Stimulated activated CD8-positive, alpha-beta memory T cell treated with anti-CD3 and anti-CD28 coated beads, Interleukin-12 subunit alpha, Interleukin-12 subunit beta, amount 100 ng/mL, for 1 hour (primary cell): ENCODE measurements around the gene CDH13.

ENCODE experiments used
- DNase-seq: peaks from one replicate; pipeline ENCODE4 v3.0.0-alpha.2; 2020; ENCODE audit warnings: low read depth

CDH13 gene

DNA sequence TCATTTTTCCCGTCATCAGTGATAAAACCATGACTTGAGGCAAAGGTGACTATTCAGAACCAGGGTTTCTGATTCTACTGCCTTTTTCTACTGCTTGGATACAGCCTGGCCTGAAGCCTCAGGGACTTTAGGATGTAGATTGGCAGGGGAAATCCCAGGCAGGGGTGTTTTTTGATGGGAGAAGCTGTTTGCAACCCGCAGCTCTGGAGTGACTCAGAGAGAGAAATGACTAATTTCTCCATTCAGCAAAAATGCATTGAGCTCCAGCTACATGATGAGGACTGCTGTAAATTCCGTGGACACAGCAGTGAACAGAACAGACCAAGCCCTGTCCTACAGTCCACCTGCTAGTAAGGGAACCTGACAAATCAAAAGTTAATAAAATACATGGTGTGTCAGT, 560.6 kb downstream of the CDH13 start:
- no peak for DNase-seq

DNA sequence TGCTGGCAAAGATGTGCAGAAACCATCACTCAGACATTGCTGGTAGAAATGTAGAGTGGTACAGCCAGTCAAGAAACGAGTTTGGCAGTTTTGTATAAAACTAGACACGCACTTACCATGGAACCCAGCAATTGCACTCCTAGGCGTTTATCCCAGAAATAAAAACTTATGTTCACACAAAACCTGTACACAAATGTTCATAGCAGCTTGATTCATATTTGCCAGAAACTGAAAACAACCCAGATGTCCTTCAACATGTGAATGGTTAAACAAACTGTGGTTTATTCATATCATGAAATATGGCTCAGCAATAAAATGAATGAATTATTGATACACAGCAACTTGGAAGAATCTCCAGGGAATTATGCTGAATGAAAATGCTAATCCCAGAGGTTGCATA, 570.0 kb downstream of the CDH13 start:
- DNase-seq = no peak

DNA sequence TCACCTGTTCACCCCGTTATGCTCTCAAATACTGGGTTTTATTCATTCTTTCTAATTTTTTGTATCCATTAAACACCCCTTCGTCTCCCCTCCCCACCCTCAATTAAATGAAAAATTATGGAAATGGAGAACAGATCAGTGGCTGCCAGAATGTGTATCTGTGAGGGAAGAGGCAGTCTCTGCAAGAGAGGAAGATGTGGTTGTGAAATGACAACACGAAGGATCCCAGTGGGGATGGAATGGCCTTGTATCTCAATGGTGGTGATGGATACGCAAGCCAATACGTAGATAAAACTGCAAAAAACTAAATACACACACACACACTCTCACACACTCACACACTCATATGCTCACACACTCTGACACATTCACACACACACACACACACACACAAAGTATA, 570.7 kb downstream of the CDH13 start:
- no peak for DNase-seq

DNA sequence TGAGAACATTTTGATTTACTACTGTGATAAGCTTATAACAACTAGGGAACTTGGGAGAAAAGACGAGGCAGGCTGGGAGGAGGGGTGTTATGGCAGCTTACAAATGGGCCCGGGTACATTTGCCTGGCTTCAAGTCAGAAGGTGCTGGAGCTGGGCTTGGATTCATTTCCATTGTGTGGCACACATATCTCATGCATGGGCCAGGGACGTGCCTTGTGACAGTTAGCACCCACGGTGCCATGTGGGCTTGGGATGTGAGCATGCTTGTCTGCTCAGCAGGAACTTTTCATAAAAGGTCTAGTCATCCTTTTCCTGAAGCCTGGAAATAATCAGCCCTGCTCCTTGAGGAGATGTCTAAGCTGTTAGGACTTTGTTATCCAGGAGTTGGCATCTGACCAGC, 572.2 kb downstream of the CDH13 start:
- DNase-seq = no peak

DNA sequence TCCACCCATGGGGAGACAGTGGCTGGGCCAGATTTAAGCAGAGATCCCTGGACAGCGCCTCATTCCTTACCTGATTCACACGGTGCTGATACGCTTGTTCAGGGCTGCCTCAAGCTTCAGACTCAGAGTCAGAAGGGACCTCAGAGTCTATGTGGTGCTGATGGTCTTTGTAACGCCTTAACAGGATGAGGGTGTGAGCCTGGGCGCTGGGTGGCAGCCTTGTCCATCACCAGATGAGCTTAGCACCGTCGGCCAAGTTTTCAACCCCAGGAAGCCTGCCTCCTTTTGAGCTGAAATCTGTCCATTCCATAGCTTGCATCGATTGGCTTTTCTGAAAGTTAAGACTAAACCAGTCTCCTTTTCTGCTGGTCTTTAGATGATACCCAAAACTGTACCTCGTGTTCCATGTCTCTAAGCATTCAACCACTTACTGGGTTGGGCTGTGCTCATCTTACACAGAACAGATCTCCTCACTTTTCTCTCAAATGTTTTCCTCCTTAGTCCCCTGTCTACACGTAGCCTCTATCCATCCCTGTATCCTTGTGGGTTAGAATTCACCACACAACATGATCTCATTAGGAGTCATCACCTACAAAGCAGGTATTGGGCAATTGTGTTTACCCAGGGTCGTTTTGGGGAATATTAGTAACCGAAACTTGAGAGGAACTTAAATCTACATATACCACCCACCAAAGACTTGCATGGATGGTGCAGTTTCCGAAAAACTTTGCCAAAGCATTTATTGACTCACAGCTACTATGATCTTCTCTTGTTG, 573.4 kb downstream of the CDH13 start:
- no peak for DNase-seq

DNA sequence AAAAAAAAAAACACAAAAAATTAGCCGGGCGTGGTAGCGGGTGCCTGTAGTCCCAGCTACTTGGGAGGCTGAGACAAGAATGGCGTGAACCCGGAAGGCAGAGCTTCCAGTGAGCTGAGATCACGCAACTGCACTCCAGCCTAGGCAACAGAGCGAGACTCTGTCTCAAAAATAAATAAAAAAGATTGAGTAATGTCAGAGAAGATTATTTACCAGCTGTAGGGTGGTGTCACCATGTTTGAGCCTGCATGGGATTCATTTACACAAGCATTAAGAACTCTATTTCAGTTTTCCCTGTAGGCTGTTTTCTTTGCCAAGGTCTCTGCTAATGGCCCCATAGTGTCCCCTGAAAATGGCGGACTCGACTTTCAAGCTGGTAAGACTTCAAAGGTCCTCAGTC, 575.0 kb downstream of the CDH13 start:
- no peak for DNase-seq

DNA sequence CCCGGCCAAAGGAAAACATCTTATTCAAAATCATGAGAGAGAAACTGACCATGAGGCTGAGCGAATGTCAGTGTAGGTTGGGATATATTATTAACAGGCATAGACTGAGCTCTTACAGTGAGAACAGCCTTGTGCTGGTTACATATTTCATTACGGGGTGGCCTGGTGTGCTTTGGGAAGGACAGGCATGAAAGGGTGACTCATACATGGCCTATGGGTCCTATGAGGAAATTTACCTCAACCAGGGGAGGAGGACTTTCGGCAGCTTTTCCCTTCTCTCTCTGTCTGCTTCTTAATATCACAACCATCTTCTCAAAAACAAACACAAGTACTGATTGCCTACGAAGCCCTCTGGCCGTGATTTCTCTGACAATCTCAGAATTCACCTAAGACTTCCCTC, 579.1 kb downstream of the CDH13 start:
- no peak for DNase-seq

DNA sequence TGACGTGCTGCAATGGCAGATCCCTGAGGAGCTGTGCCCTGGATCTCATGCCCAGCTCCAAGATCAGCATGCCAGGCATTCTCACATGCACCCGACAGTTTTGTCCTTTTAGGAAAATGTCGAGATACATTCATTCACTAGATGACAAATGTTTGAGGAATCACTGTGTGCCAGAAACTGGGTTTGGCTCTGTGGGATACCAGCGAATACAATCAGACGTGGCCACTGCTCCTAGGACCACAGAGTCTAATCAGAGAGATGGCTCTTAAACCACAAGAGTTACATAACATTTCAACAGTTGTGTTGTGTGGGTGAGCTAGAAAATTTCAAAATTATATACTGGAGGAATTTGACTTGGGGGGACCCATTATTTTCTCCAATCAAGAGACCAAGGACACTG, 579.7 kb downstream of the CDH13 start:
- DNase-seq = no peak

DNA sequence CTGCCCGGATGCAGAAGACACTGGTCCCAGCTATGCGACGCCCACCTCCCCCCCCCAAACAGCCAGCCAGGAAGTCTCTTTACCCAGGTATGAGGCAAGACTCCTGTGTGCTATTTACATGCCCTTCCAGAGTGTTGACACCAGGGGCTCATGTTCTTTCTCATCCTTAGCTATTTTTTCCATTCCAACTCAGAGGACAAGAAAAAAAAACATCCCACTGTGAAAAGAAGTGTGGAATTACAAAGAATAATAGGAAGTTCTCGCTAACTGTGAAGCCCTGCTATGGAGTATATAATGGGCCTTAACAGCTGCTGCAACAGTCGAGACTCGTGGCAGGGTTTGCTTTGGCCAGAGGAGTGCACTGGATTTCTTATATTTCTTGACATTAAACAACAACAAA, 584.9 kb downstream of the CDH13 start:
- no peak for DNase-seq

DNA sequence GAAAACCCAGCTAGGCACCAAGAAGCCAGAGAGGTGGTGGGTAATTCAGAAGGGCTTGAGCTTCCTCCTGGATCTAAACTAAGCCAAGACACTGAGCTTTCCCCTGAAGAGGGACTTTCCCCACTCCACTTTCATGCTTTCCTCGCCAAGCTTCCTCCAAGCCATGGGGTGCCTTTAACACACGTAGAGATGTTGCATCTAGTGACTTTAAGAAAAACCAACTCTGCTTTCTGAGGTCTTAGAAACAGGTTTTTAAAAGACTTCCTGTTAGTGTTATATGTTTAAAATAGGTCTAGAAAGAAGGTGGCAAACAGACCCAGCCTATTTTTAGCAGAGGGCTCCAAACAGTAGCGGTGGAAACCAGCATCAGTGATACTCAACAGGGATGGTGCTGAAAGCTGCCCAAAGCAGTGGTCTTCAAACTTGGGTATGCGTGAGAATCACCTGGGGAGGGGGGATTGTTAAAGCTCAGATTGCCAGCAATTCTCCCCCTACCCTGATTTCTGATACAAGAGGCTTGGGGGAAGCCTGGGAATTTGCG, 585.6 kb downstream of the CDH13 start:
- DNase-seq = no peak

DNA sequence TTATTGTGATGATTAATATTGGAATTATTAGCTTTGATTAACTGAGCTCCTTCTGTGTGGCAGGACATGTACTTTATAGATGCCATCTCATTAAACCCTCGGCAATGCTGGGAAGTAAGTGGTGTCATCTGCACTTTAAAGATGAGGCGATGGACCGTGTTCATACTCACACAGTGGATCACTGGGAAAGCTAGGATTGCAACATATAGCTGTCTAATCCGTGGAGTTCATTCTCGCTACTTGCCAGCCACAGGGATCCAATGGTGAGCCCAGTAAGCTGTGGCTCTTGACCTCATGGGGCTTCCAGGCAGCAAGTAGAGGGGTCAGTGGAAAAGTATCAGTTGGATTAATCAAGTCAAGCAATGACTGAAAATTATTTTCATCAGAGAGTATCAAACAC, 587.9 kb downstream of the CDH13 start:
- DNase-seq = no peak

DNA sequence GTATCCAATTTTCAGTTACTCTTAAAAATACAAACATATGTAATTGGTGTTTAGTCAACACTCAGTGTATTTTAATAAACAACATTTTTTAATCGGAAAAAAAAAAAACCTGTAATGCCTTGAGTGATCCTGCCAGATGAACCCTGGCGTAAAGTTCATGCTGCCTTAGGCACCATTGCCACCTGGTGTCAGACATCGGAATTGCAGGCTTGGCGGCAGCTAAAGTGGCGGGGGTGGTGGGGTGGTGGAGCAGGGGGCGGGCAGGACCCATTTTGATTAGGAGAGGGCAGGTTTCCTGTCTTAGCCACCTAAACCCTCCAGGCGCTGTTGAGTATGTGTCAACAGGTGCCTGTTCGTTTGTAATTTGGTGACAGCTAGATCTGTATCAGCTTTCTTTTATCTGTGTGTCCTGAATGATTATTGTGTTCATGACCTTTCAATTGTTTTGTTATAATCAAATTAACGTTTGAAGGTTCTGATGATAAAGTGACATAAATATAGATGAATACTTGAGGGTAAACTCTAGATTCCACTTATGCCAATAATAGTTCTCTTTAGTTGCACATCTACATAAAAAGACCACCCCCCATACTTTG, 588.7 kb downstream of the CDH13 start:
- DNase-seq = peak; percentile 8

DNA sequence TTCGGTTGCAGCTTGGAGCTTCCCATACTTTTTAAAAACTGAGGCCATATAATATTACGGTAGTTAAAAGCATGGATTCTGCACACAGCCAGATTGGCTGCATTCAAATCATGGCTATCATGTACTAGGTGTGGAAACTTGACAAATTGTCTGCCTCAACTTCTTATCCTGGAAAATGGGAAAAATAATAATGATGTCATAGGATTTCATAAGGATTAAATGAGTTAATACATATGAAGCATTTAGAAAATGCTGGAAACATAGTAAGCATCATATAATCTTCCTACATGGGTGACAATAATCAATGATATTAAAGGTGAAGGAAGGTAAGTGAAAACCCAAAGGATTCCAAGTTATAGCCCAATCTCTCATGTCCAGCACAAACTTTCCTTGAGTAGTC, 592.5 kb downstream of the CDH13 start:
- DNase-seq = no peak

DNA sequence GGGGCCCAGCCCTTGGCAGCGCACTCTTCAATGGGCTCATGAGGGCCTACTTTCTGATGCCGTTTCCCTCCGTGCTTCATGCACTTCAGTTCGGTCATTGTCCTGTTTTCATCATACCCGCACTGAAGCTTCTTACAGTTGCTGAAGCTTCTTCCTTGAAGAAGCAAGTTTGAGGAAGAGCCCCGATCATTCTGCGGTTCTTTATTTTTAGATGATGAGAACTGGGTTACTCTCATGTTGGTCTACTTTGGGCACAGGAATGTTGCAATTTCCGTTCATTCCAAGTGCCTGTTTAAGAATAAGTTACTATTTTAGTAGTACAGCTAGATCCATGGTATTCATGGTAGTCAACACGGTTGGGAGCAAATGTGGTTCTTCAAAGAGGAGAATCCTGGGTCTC, 593.3 kb downstream of the CDH13 start:
- no peak for DNase-seq

DNA sequence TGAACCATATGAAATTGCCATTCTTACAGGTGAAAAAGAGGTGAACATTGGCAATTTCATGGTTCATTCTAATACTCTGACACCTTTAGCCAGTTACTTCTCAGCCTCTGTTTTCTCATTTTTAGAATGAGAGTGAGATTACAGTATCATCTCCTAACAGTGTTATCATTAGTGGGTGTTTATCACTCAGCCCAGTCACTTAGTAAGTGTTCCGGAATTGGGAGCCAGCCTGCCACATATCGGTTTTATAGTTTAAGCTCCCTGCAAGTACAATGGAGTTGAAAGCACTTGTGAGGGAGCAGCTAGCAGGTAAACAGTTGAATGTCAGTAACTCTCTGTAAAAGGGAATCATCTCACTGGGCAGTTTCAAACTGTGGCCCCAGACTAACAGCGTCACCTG, 597.9 kb downstream of the CDH13 start:
- DNase-seq = no peak

DNA sequence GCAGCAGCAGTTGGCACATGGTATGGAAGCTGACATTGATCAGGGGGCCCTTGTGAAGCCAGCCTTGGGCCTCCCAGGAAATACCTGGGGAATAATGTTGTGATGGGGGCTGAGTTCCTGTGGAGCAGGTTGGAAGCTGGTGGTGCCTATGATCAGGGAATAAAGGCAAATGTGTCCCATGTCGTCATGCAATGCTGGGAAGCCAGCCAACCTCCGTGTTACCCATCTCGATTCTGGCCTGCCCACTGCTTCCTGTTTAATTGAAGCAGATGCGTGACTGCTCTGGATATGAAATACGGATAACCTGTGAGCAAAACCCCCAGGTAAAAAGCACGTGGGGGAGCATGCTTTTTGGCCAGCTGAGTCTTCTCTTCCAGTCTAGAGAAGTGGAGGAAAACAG, 600.6 kb downstream of the CDH13 start:
- DNase-seq = no peak

DNA sequence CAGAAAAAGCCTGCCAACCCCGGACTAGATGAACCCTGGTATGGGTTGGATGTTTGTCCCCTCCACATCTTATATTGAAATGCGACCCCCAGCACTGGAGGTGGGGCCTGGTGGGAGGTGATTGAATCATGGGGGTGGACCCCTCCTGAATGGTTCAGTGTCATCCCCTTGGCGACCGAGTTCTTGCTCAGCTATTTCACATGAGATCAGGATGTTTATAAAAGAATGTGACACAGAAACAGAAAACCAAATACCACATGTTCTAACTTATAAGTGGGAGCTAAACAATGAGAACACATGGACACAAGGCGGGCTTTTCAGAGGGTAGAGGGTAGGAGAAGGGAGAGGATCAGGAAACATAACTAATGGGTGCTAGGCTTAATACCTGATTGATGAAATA, 605.0 kb downstream of the CDH13 start:
- no peak for DNase-seq

DNA sequence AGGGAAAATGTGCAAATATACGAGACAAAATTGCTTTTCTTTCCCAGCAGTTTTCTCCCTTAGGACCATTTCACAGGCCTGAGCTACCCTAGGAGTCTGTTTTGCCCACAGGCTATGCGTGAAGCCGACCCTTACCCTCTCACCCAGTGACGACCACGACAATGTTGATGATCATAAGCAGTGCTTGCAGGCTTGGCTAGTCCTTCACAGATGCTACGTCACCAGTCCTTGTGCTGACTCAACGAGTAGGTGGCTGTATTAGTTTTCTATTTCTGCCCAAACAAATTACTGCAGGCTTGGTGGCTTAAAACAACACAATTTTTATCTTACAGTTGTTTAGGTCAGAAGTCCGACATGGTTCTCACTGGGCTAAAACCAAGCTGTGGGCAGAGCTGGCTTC, 606.4 kb downstream of the CDH13 start:
- DNase-seq = no peak

DNA sequence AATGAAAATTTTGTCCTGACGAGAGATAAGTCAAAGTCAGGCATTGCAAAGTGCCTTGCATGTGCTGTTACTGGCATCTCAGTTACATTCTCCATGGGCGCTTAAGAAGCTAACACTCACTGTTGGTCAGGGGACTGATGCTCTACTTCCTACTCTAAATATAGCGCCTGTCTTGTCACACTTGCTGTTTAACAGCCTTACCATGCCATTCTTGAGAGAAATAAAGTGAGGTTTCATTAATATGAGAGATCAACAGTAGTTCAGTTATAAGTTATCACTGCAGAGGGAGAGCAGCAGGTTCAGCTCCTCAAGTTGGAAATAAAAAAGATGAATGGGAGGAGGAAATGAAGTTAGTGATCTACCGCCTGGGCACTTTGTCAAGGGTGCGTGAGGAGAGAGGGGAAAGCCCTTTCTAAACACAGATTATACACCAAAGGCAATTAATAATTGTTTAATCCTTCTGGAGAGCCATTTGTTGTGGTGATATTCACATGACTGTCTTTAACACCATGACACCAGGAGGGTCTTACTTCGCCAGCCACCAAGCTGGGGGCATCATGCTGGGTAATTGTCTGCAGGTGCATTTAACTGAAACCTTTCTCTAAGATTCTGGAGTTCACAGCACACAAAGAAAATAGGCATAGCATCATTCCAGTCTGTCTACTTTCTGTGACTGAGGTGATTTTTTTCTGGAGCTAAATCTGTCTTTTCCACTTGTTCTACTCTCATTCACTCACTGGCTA, 612.4 kb downstream of the CDH13 start:
- DNase-seq = no peak

DNA sequence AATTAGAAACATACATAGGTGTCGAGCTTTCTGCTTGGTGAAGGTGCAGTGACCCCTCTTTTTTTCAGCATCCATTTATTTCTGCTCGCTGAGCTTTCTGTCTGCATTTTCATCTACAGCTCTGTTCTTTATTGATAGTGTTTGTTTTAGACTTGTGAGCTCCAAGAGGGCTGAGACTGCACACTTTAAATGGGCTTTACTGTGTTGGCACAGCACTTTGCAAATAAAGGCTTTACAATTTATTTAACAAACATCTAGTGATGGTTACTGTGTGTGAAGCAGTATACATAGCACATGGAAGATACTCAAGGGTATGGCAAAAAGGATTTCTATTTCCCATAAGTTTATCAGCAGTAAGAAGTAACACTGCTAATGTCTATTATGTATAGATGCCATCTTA, 617.3 kb downstream of the CDH13 start:
- no peak for DNase-seq

DNA sequence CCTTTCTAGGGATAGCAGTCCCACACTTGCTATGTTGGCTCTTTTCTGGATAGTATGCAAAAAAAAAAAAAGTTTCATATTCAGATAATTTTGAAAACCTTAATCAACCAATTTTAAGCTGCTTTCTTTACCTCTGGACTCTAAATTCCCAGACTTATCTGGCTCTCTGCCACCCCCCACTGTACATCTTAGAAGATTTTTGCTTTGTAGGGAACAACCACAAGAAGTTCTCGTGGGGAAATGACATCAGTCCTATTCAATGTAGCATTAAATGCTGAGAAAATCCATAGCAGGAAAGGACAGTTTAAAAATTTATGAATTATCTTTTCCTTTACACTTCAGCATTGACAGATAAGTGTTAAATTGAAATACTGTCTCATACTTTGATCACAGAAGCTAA, 618.3 kb downstream of the CDH13 start:
- no peak for DNase-seq

DNA sequence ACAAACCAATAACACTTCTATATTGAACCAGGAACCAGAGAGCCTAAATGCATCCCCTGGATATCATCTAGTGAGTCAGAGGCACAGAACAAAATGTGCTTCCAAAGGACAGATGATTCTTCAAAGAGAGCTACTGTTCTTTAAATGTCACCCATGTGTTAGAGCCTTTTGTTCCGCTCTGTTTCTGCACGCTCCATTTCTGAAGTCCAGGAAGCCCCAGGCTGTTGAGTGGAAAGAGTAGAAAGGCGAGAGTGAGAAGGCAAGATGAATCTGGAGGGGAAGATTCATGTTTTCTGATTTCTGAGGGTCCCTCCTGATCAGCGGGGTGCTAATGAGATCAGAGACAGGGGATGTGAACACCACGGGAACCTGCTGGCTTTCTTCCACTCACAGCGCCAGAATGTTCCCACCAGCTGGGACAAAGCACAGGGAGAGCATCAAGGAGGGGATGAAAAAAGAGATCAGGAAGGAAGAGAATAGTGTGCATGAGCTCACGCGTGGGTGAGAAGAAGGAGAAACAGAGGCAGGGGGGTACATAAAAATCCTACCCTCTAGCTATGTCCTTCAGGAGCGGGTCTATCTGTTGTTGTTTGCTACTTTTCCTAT, 621.1 kb downstream of the CDH13 start:
- no peak for DNase-seq
